ENCODE data around the gene STOML2. TPM values are rescaled to one million over a fixed set of nuclear protein-coding genes. Genes with fewer than 3 reads are reported as not detected.

STOML2 gene
- total RNA-seq, 2 experiments from 2014 or later: 104 to 108 TPM

GRCh38 chr9:35076848-35077247, 26.1 kb downstream of the STOML2 start:
- H3K4me3 Mint-ChIP-seq: peak overlapping the region; percentile 97

GRCh38 chr9:35075358-35075757, 27.6 kb downstream of the STOML2 start:
- Mint-ChIP-seq H3K4me3 (no peak overlapping the region), H3K27me3 (no peaks in the 10 kb centered on the region), H3K36me3 (ENCODE audit: low read depth) (peaks cover 53% of the 10 kb centered on the region), H3K4me1 (peaks cover 58% of the 10 kb centered on the region), H3K9me3 (no peaks in the 10 kb centered on the region), H3K27ac (no peak overlapping the region)
- DNase-seq: no peak
- CTCF ChIA-PET: no interaction called here
- POLR2A ChIA-PET: no interaction called here

More at GRCh38 chr9:35076848-35077247, 26.1 kb downstream of the STOML2 start:
- ChIA-PET POLR2A (interaction anchor here (0.5 kb wide), 1 partner anchor 1032 kb away, joined by 3 read pairs; no protein-coding TSS in a partner anchor), CTCF (interaction anchor here (1.2 to 8.1 kb wide), 5 partner anchors 18 to 527 kb away, joined by 3 to 95 read pairs (median 4); partner anchors contain the start of genes ATOSB, PIGO and STOML2)
- H3K9me3 Mint-ChIP-seq: no peaks in the 10 kb centered on the region
- peaks cover 51% of the 10 kb centered on the region for H3K4me1 Mint-ChIP-seq
- DNase-seq: no peak
- H3K27ac Mint-ChIP-seq: no peak overlapping the region
- H3K36me3 Mint-ChIP-seq (ENCODE audit: low read depth): peaks cover 42% of the 10 kb centered on the region
- no peaks in the 10 kb centered on the region for H3K27me3 Mint-ChIP-seq

- Mint-ChIP-seq H3K4me1 (peaks cover 59% of the 10 kb centered on the region), H3K27ac (no peak overlapping the region), H3K36me3 (ENCODE audit: low read depth) (peaks cover 57% of the 10 kb centered on the region), H3K4me3 (no peak overlapping the region), H3K9me3 (no peaks in the 10 kb centered on the region), H3K27me3 (no peaks in the 10 kb centered on the region)
- CTCF ChIA-PET: no interaction called here
- POLR2A ChIA-PET: no interaction called here
- DNase-seq: no peak
These were observed 28.1 kb downstream of the STOML2 start for GRCh38 chr9:35074791-35075190.

- no peak for DNase-seq
- CTCF ChIA-PET: no interaction called here
- POLR2A ChIA-PET: no interaction called here
- peaks cover 61% of the 10 kb centered on the region for H3K36me3 Mint-ChIP-seq (ENCODE audit: low read depth)
- H3K4me1 Mint-ChIP-seq: peaks cover 65% of the 10 kb centered on the region
- H3K27ac Mint-ChIP-seq: no peak overlapping the region
- H3K9me3 Mint-ChIP-seq: no peaks in the 10 kb centered on the region
- H3K4me3 Mint-ChIP-seq: no peak overlapping the region
- no peaks in the 10 kb centered on the region for H3K27me3 Mint-ChIP-seq
These were observed 28.8 kb downstream of the STOML2 start for GRCh38 chr9:35074141-35074540.

GRCh38 chr9:35073279-35073612, 29.7 kb downstream of the STOML2 start:
- CTCF ChIA-PET: interaction anchor here (2.5 to 2.8 kb wide), 2 partner anchors 21 to 23 kb away, joined by 15 to 17 read pairs; partner anchors contain the start of gene PIGO
- Mint-ChIP-seq H3K36me3 (ENCODE audit: low read depth) (peaks cover 59% of the 10 kb centered on the region), H3K4me1 (peaks cover 66% of the 10 kb centered on the region), H3K27ac (peak overlapping the region; percentile 87), H3K9me3 (no peaks in the 10 kb centered on the region), H3K27me3 (no peaks in the 10 kb centered on the region), H3K4me3 (peak overlapping the region; percentile 94)
- POLR2A ChIA-PET: no interaction called here
- DNase-seq: no peak

- DNase-seq: peak; percentile 99
- ChIA-PET POLR2A (interaction anchor here (0.6 to 1.0 kb wide), 2 partner anchors 10 to 411 kb away, joined by 6 read pairs; no protein-coding TSS in a partner anchor), CTCF (interaction anchor here (0.5 to 2.8 kb wide), 7 partner anchors 7 to 88 kb away, joined by 3 to 17 read pairs (median 7); partner anchors contain the start of genes FANCG and PIGO)
- H3K4me3 Mint-ChIP-seq: peak within 1 kb of the TSS; percentile 94
- peak within 1 kb of the TSS; percentile 87 for H3K27ac Mint-ChIP-seq
- H3K27me3 Mint-ChIP-seq: no peaks in the 10 kb centered on the region
- H3K4me1 Mint-ChIP-seq: peaks cover 66% of the 10 kb centered on the region
- peaks cover 61% of the 10 kb centered on the region for H3K36me3 Mint-ChIP-seq (ENCODE audit: low read depth)
- H3K9me3 Mint-ChIP-seq: no peaks in the 10 kb centered on the region
These were observed 30.3 kb downstream of the STOML2 start, which contains the start of gene VCP for GRCh38 chr9:35072461-35073278. Gene VCP, minus strand, starts transcription at chr9:35072625. Its CDS starts 272 bp downstream, at chr9:35072353.

GRCh38 chr9:35071814-35072460, 31.0 kb downstream of the STOML2 start:
- no peaks in the 10 kb centered on the region for H3K27me3 Mint-ChIP-seq
- ChIA-PET CTCF (interaction anchor here (1.1 to 2.8 kb wide), 7 partner anchors 8 to 34 kb away, joined by 3 to 17 read pairs (median 7); partner anchors contain the start of genes FANCG and PIGO), POLR2A (interaction anchor here (0.6 to 1.8 kb wide), 4 partner anchors 8 to 78 kb away, joined by 3 to 8 read pairs (median 5); partner anchors contain the start of gene FANCG)
- peak overlapping the region; percentile 87 for H3K27ac Mint-ChIP-seq
- peaks cover 65% of the 10 kb centered on the region for H3K36me3 Mint-ChIP-seq (ENCODE audit: low read depth)
- H3K4me1 Mint-ChIP-seq: peaks cover 61% of the 10 kb centered on the region
- peak; percentile 71 for DNase-seq
- H3K9me3 Mint-ChIP-seq: no peaks in the 10 kb centered on the region
- peak overlapping the region; percentile 94 for H3K4me3 Mint-ChIP-seq

- peaks cover 65% of the 10 kb centered on the region for H3K36me3 Mint-ChIP-seq (ENCODE audit: low read depth)
- CTCF ChIA-PET: interaction anchor here (1.1 to 2.8 kb wide), 7 partner anchors 9 to 35 kb away, joined by 3 to 17 read pairs (median 7); partner anchors contain the start of genes FANCG and PIGO
- peak overlapping the region; percentile 94 for H3K4me3 Mint-ChIP-seq
- H3K4me1 Mint-ChIP-seq: peaks cover 54% of the 10 kb centered on the region
- DNase-seq: no peak
- POLR2A ChIA-PET: interaction anchor here (0.6 to 1.8 kb wide), 4 partner anchors 9 to 77 kb away, joined by 3 to 8 read pairs (median 6); partner anchors contain the start of gene FANCG
- H3K9me3 Mint-ChIP-seq: no peaks in the 10 kb centered on the region
- no peaks in the 10 kb centered on the region for H3K27me3 Mint-ChIP-seq
- peak overlapping the region; percentile 87 for H3K27ac Mint-ChIP-seq
These were observed 31.8 kb downstream of the STOML2 start for GRCh38 chr9:35070823-35071813.

GRCh38 chr9:35069020-35069419, 33.9 kb downstream of the STOML2 start:
- DNase-seq: no peak
- H3K27ac Mint-ChIP-seq: no peak overlapping the region
- CTCF ChIA-PET: interaction anchor here (0.5 kb wide), 1 partner anchor 38 kb away, joined by 3 read pairs; no protein-coding TSS in a partner anchor
- H3K36me3 Mint-ChIP-seq (ENCODE audit: low read depth): peaks cover 61% of the 10 kb centered on the region
- H3K27me3 Mint-ChIP-seq: no peaks in the 10 kb centered on the region
- H3K9me3 Mint-ChIP-seq: no peaks in the 10 kb centered on the region
- peaks cover 47% of the 10 kb centered on the region for H3K4me1 Mint-ChIP-seq
- POLR2A ChIA-PET: no interaction called here
- H3K4me3 Mint-ChIP-seq: peak overlapping the region; percentile 94

GRCh38 chr9:35067056-35067455, 35.9 kb downstream of the STOML2 start:
- Mint-ChIP-seq H3K27ac (peak overlapping the region; percentile 2), H3K36me3 (ENCODE audit: low read depth) (peaks cover 73% of the 10 kb centered on the region), H3K4me1 (peaks cover 36% of the 10 kb centered on the region), H3K4me3 (no peak overlapping the region), H3K9me3 (no peaks in the 10 kb centered on the region), H3K27me3 (no peaks in the 10 kb centered on the region)
- ChIA-PET POLR2A (no interaction called here), CTCF (interaction anchor here (0.7 to 1.8 kb wide), 6 partner anchors 11 to 59 kb away, joined by 3 to 14 read pairs (median 4); no protein-coding TSS in a partner anchor)
- no peak for DNase-seq

- H3K4me3 Mint-ChIP-seq: no peak overlapping the region
- ChIA-PET CTCF (interaction anchor here (1.0 to 2.2 kb wide), 2 partner anchors 10 to 11 kb away, joined by 3 to 6 read pairs; partner anchors contain the start of gene VCP), POLR2A (interaction anchor here (0.7 kb wide), 1 partner anchor 33 kb away, joined by 9 read pairs; no protein-coding TSS in a partner anchor)
- DNase-seq: no peak
- peaks cover 85% of the 10 kb centered on the region for H3K36me3 Mint-ChIP-seq (ENCODE audit: low read depth)
- H3K9me3 Mint-ChIP-seq: no peaks in the 10 kb centered on the region
- no peak overlapping the region for H3K27ac Mint-ChIP-seq
- H3K27me3 Mint-ChIP-seq: no peaks in the 10 kb centered on the region
- H3K4me1 Mint-ChIP-seq: no peaks in the 10 kb centered on the region
These were observed 42.3 kb downstream of the STOML2 start for GRCh38 chr9:35060548-35061207.
